GM23338 (cell line): ENCODE measurements around the gene LCN12.

Source experiments
- CTCF ChIP-seq, 2 experiments: fragments of 200-600 bp in 1 of 2; sonication (generic) in 1 of 2; conservative IDR thresholded peaks; 2 replicates each; pipeline versions ENCODE4 v1.5.1 to v1.6.1; 2016 to 2017; ENCODE audit warnings: antibody characterized with exemption in 2 of 2, low read depth in 2 of 2, mild to moderate bottlenecking in 2 of 2, moderate library complexity in 1 of 2
- POLR2AphosphoS5 ChIP-seq: IDR thresholded peaks from 2 replicates; pipeline ENCODE4 v1.6.1; 2016; ENCODE audit warnings: antibody characterized with exemption, low read depth

GRCh38 chr9:136961279-136962065 lies 9.4 kb downstream of the LCN12 start:
- TF ChIP-seq CTCF (conservative IDR thresholded peaks at IDR 0.05; ENCODE audit: low read depth in 2 of 2) (no peak), POLR2AphosphoS5 (no peak)
